IPS-15b (cell line): Measurements from ENCODE around the gene NKX6-1.

Experiments
- H3K27me3 ChIP-seq: one replicate; pipeline ENCODE4 v1.6.1; 2013; ENCODE audit warnings: low read length; ENCODE audit not compliant: control insufficient read depth, insufficient read depth
- H3K36me3 ChIP-seq: one replicate; pipeline ENCODE4 v1.6.1; 2013; ENCODE audit warnings: low read length; ENCODE audit not compliant: control insufficient read depth, insufficient read depth
- H3K4me1 ChIP-seq: one replicate; pipeline ENCODE4 v1.6.1; 2013; ENCODE audit warnings: mild to moderate bottlenecking, low read length; ENCODE audit not compliant: control insufficient read depth, insufficient read depth
- H3K4me3 ChIP-seq: one replicate; pipeline ENCODE4 v1.5.1; 2013; ENCODE audit warnings: low read depth, low read length
- H3K9ac ChIP-seq: one replicate; pipeline ENCODE4 v1.6.1; 2013; ENCODE audit warnings: low read depth, mild to moderate bottlenecking, low read length
- H3K9me3 ChIP-seq: one replicate; pipeline ENCODE4 v1.6.1; 2013; ENCODE audit warnings: mild to moderate bottlenecking, low read length; ENCODE audit not compliant: control insufficient read depth, insufficient read depth

NKX6-1 gene

DNA sequence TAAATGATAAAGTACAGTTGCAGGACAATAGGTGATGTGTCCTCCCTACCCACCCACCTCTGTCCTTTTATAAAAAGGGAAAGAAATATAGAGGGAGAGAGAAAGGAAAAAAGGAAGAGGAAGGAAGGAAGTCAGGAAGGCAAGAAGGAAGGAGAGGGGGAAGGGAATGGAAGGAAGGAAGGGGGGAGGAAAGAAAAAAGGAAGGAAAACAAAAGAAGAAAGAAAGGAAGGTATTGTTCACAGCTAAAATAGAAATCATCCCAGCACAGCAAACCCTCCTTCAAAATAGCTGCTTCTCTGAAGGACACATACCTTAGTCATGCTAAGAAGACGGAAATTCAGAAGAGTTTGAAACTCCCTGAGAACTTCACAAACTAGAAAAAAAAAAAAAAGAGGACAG, 8.4 kb downstream of the NKX6-1 start:
- Histone ChIP-seq H3K4me1 (peaks cover 3% of the 10 kb centered on the region), H3K4me3 (no peak overlapping the region), H3K36me3 (no peaks in the 10 kb centered on the region), H3K9me3 (no peaks in the 10 kb centered on the region), H3K27me3 (peaks cover 99% of the 10 kb centered on the region), H3K9ac (no peak overlapping the region)

DNA sequence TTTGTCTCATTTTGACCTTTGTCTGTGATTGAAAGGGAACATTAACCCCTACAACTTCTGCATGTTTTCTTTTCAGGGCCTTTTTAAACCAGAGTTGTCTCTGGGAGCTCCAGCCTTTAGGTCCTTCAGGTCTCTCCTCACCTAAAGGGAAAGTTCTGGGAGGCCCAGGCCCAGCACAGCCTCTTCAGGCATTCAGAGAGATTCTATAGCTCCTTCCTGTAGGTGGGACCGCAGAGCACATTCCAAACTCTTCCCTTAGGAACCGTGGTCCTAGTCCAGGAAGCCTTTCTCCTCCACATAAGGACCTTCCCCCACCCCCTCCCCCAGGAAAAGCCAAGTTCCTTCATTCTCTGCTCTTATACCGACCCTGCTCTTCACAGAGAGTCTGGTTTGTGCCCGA, 14.9 kb downstream of the NKX6-1 start:
- H3K9ac ChIP-seq = no peak overlapping the region
- H3K36me3 ChIP-seq = no peaks in the 10 kb centered on the region
- H3K27me3 ChIP-seq = peaks cover 99% of the 10 kb centered on the region
- no peaks in the 10 kb centered on the region for H3K9me3 ChIP-seq
- no peak overlapping the region for H3K4me3 ChIP-seq
- H3K4me1 ChIP-seq = peaks cover 5% of the 10 kb centered on the region

DNA sequence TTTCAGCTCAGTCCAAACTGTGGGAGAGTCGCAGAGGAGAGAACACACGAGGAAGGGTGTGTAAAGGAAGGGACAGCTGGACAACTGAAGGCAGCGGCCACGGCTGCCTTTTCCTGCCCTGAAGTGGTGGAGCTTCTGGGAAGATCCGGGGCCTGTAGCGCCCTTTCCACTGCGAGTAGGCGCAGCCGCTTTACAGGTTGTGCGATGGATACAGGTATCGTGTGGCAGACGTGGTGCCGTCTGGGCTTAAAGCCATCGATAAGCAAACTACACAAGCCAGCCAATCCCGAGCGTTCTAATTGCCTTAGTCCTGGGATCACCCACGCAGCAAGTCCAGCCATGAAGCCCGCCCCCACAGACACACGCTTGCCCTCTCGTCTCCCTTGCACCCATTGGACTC, 15.4 kb downstream of the NKX6-1 start:
- Histone ChIP-seq H3K36me3 (no peaks in the 10 kb centered on the region), H3K9ac (no peak overlapping the region), H3K27me3 (peaks cover 99% of the 10 kb centered on the region)

DNA sequence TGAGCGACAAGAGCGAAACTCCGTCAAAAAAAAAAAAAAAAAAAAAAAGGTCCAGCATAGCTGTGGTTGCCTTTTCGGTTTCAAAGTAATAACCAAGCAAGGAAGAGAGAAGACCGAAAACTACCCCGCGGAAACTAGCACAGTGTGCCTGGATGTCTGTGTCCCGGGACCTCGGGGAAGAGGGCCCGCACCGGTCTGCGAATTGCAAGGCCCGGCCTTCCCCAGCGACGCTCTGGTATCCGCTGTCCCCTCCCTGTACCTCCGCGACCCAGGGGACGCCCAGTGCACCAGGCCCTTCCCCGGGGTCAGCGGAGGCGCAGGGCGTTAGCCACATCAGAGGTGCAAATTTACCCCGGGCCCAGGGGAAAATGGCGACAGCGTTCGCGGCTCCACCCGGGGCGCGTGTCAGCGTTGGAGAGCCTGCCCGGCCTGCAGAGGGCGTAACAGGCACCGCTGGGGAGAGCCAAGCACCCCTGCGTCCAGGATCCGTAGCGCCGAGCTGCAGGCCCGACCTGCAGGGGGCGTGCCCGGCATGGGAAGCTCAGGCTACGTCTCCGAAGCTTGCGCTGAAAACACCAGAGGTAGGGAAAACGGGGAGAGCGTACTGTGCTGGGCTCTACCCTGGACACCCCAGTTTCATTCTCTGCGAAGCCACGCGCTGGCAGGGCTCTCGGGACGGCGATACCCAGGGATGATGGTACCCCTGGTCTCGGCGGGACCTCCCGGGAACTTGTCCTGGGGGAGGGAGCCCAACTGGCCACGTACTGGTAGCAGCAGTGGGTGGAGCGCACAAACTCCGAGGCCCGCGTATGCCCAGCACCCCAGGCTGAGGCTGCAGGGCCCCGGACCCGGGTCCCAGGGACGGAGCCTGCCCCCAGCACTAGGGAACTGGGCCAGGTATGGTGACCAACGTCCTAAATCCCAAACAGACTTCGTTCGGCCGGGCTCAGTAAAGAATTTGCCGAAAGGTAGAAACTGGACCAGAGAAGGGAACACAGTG, 16.2 kb downstream of the NKX6-1 start:
- Histone ChIP-seq H3K36me3 (no peaks in the 10 kb centered on the region), H3K4me3 (peak overlapping the region; percentile 49), H3K27me3 (peaks cover 96% of the 10 kb centered on the region)

More for the DNA sequence above, 15.4 kb downstream of the NKX6-1 start:
- Histone ChIP-seq H3K9me3 (no peaks in the 10 kb centered on the region), H3K4me3 (peak overlapping the region; percentile 46), H3K4me1 (peaks cover 5% of the 10 kb centered on the region)

DNA sequence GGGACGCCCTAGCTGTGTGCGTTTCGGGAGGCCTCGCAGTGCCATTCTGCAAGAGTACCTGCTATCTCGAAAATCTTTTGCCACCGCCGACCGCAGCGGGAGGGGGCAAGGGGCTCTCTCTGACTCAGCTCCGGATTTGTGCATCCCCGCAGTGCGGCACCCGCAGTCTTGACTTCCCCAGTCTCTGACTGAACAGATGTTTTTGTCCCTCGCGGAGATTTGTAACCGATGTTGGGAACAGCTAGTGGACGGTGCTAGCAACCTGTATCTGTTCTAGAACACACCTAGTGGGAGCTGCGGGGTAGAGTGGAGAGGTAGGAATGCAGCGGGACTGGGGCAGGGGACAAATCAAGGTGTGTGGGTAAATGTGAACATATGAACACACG, 17.2 kb downstream of the NKX6-1 start:
- Histone ChIP-seq H3K9me3 (no peaks in the 10 kb centered on the region), H3K36me3 (no peaks in the 10 kb centered on the region), H3K4me1 (peaks cover 5% of the 10 kb centered on the region), H3K27me3 (peaks cover 86% of the 10 kb centered on the region), H3K4me3 (peak overlapping the region; percentile 43), H3K9ac (no peak overlapping the region)

More for the DNA sequence above, 16.2 kb downstream of the NKX6-1 start:
- peaks cover 5% of the 10 kb centered on the region for H3K4me1 ChIP-seq
- H3K9me3 ChIP-seq = no peaks in the 10 kb centered on the region
- no peak overlapping the region for H3K9ac ChIP-seq

DNA sequence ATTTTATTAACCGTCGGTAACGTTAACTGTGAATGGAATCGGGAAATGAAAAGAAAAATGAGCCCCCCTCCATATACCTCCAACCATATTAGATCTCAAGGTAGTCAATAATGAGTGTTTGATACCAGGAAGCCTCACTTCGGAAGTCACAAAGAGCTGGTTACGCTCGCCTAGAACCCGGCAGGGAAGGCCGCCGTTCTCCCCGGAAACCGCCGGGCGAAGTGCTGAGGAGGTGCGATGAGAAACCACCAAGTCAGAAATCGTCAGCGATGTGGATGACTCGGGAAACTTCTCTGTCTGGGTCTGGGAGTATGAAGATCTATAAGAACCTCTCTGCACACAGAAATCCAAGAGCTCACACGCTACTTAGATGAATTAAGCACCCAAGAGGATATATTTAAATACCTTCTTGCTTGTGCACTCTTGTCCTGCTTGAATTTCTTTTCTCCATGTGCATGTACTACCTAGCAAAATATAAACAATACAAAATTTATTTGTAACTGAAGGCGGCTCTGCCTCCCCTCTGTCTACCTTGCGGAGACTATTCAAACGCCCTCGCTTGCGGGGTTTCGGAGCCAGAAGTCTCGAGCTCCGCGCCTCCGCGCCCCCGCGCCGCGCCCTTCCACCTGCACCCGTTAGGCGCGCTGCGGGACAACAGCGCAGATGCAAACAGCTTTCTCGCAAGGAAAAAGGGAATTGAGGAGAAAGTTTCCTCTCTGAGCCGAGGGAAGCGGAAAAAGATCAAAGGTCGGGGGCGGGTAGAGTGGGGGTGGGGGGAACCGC, 17.8 kb downstream of the NKX6-1 start:
- Histone ChIP-seq H3K36me3 (no peaks in the 10 kb centered on the region), H3K4me1 (peaks cover 5% of the 10 kb centered on the region), H3K9me3 (no peaks in the 10 kb centered on the region), H3K9ac (no peak overlapping the region), H3K4me3 (peak overlapping the region; percentile 43), H3K27me3 (peaks cover 80% of the 10 kb centered on the region)

DNA sequence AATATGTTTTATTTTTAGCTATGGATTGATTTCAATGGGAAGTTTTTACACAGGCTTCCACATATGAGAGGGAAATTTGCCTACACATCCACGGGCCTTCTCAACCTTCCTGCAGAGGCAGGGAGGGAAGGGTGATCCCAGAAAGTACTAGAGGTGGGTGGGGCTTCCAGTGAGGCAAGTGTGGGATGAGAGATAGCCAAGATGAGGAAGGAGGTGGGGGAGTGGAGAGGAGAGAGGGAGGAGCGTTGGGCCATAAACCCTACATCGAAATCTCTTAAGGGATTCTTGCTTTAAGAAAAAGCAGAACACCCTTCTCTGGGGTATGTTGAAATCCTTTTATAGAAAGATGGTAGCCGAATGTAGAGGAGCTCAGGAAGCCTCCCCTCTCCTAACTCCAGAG, 19.0 kb downstream of the NKX6-1 start:
- Histone ChIP-seq H3K9ac (no peak overlapping the region), H3K4me1 (peaks cover 5% of the 10 kb centered on the region), H3K36me3 (no peaks in the 10 kb centered on the region), H3K4me3 (peak overlapping the region; percentile 20), H3K9me3 (no peaks in the 10 kb centered on the region), H3K27me3 (peaks cover 69% of the 10 kb centered on the region)

DNA sequence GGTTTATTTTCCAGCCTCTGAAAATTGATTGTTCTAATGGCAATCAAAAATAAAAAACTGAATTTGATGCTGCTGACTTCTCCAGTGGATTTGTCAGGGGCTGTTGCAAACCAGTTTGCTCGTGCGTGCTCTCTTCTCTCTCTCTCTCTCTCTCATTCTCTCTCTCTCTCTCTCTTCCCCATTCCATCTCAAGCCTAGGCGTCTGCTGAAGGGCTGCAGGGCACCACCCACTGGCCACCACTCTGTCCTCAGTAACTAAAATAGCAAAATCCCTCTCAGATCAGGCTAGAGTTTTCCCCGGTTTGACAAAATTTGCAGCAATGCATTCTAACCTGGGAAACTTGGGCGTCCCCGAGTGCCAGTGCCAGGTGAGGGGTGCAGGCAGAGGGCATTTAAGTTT, 19.4 kb downstream of the NKX6-1 start:
- Histone ChIP-seq H3K9me3 (no peaks in the 10 kb centered on the region), H3K27me3 (peaks cover 64% of the 10 kb centered on the region)

DNA sequence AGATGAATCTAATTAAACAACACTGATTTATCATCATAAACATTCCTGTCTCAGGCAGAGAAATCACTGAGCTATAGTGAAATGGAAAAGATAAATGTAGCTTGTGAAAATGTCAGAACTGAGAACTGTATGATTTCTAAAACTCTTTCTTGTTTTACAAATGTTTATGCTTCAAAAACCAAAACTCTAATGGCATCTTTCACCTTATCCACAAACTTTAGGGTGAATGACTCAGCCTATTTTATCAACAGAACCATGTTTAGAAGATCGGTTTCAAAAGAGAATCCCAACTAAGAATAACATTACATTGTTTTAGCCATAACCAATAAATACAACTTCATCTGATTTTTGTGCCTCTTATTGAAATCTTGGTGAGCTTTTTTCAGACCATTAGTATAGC, 21.4 kb downstream of the NKX6-1 start:
- H3K36me3 ChIP-seq = no peaks in the 10 kb centered on the region
- H3K9ac ChIP-seq = no peak overlapping the region
- peaks cover 4% of the 10 kb centered on the region for H3K4me1 ChIP-seq
- peaks cover 45% of the 10 kb centered on the region for H3K27me3 ChIP-seq
- H3K4me3 ChIP-seq = no peak overlapping the region
- H3K9me3 ChIP-seq = no peaks in the 10 kb centered on the region

More for the DNA sequence above, 19.4 kb downstream of the NKX6-1 start:
- no peaks in the 10 kb centered on the region for H3K36me3 ChIP-seq
- peaks cover 5% of the 10 kb centered on the region for H3K4me1 ChIP-seq
- H3K4me3 ChIP-seq = peak overlapping the region; percentile 20
- no peak overlapping the region for H3K9ac ChIP-seq

DNA sequence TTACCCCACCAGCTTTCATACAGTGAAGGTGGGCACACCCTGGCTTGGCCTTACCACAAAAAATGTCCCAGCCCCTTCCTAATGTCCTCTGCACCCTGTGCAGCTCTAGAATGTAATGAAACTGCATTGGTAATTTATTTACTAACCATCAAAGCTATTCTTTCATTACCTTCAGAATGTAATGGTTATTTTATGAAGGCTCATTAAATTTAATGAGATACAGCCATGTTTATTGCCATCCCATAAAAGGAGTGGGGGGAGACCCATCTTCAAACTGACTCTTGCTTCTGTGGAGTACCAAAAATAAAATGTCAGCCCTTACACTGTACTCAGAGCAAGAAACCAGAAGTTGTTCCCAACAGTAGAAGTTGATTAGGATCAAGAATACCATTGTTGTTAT, 25.0 kb downstream of the NKX6-1 start:
- H3K4me3 ChIP-seq = no peak overlapping the region
- H3K9ac ChIP-seq = no peak overlapping the region
- H3K9me3 ChIP-seq = no peaks in the 10 kb centered on the region
- H3K4me1 ChIP-seq = peaks cover 4% of the 10 kb centered on the region
- H3K36me3 ChIP-seq = no peaks in the 10 kb centered on the region
- H3K27me3 ChIP-seq = peaks cover 10% of the 10 kb centered on the region

DNA sequence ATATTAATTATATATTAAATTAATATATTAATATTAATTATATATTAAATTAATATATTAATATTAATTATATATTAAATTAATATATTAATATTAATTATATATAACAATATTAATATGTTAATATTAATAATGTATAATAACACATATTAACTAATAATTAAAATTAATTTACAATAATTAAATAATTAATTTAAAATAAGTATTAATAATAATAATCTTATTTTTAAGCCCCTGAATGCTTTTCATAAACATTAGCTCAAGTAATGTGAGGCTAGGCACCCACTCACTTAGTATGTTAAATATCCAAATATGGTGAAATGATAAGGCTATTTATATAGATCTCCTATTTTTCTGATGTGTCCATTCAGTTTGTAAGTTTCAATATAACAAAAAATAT, 26.9 kb downstream of the NKX6-1 start:
- H3K4me1 ChIP-seq = peaks cover 6% of the 10 kb centered on the region
- no peaks in the 10 kb centered on the region for H3K36me3 ChIP-seq
- H3K9ac ChIP-seq = no peak overlapping the region
- no peaks in the 10 kb centered on the region for H3K27me3 ChIP-seq
- no peaks in the 10 kb centered on the region for H3K9me3 ChIP-seq
- no peak overlapping the region for H3K4me3 ChIP-seq
